HG02852 (cell line): Measurements from ENCODE around the gene FAM177A1.
A peak's percentile ranks its signal among the peaks of the same experiment; 100 is the strongest.

Experiments
- ATAC-seq: cut with Tn5 transposase; IDR thresholded peaks from one replicate; pipeline ENCODE4 v1.9.1; 2021; ENCODE audit warnings: mild to moderate bottlenecking, moderate library complexity; ENCODE audit not compliant: unreplicated experiment

FAM177A1 gene

GRCh38 chr14:35122696-35123387 lies 76.8 kb downstream of the FAM177A1 start:
- ATAC-seq: peak; percentile 31

GRCh38 chr14:35123388-35123703 lies 77.3 kb downstream of the FAM177A1 start:
- no peak for ATAC-seq

- no peak for ATAC-seq
These were observed 78.1 kb downstream of the FAM177A1 start for GRCh38 chr14:35124127-35124526.
